H1 (cell line): ENCODE measurements around the gene MGMT. TPM values are rescaled to one million over a fixed set of nuclear protein-coding genes. Genes with fewer than 3 reads are reported as not detected.

Experiments used
- CTCF ChIA-PET: fragments of 300-600 bp; sonication (Branson Sonifier 250); formaldehyde crosslinking; loops from one replicate; lab custom pipeline; 2021; ENCODE audit not compliant: partially characterized antibody; lab: Charles Lee
- POLR2A ChIA-PET: fragments of 300-600 bp; sonication (Branson Sonifier 250); formaldehyde crosslinking; loops from one replicate; lab custom pipeline; 2021; ENCODE audit warnings: inconsistent platforms; ENCODE audit not compliant: partially characterized antibody; lab: Charles Lee
- DNase-seq, 2 experiments: peaks; one replicate each; pipeline versions ENCODE4 v3.0.0 to v3.0.0-alpha.2; 2010 to 2022; ENCODE audit warnings: low spot score in 2 of 2, low read depth in 1 of 2, mixed read lengths in 1 of 2
- FAIRE-seq: peaks from 2 replicates; lab custom pipeline; 2011; peaks lifted over from hg19 to GRCh38; lab: Jason Lieb, UNC
- H2AFZ ChIP-seq: 2 replicates; pipeline ENCODE4 v1.8.1; 2012; ENCODE audit warnings: low read length, inconsistent platforms
- H2AK5ac ChIP-seq: 2 replicates; pipeline ENCODE4 v1.6.1; 2013; ENCODE audit warnings: low read depth, low read length
- H2BK120ac ChIP-seq: replicated peaks from 2 replicates; pipeline ENCODE3; 2013; ENCODE audit warnings: low read depth, low read length, inconsistent platforms
- H2BK12ac ChIP-seq: 2 replicates; pipeline ENCODE4 v1.6.1; 2013; ENCODE audit warnings: low read depth, low read length
- H2BK15ac ChIP-seq: 2 replicates; pipeline ENCODE4 v1.6.1; 2013; ENCODE audit warnings: low read length
- H2BK20ac ChIP-seq: 2 replicates; pipeline ENCODE4 v1.6.1; 2013; ENCODE audit warnings: low read length
- H2BK5ac ChIP-seq: 2 replicates; pipeline ENCODE4 v1.6.1; 2013; ENCODE audit warnings: low read depth, low read length
- H3K14ac ChIP-seq: 2 replicates; pipeline ENCODE4 v1.6.1; 2013; ENCODE audit warnings: inconsistent platforms; ENCODE audit not compliant: insufficient read length
- H3K18ac ChIP-seq: 2 replicates; pipeline ENCODE4 v1.6.1; 2013; ENCODE audit warnings: low read length; ENCODE audit errors: extremely low read depth
- H3K23ac ChIP-seq: 2 replicates; pipeline ENCODE4 v1.6.1; 2013; ENCODE audit warnings: inconsistent platforms; ENCODE audit not compliant: insufficient read length
- H3K23me2 ChIP-seq: 2 replicates; pipeline ENCODE4 v1.6.1; 2013; ENCODE audit warnings: low read depth, low read length
- H3K27ac ChIP-seq: 2 replicates; pipeline ENCODE4 v1.6.1; 2011; ENCODE audit warnings: low read depth, low read length, inconsistent platforms
- H3K27me3 ChIP-seq, 4 experiments: replicated peaks in 1 of 4; 1 replicate in 1 of 4; 2 replicates in 3 of 4; pipeline versions ENCODE4 v1.6.1 to v1.8.1; 2011 to 2013; ENCODE audit warnings: low read length in 3 of 4, mild to moderate bottlenecking in 3 of 4, inconsistent platforms in 2 of 4, mixed read lengths in 2 of 4, moderate library complexity in 1 of 4; ENCODE audit not compliant: control insufficient read depth in 3 of 4, insufficient read depth in 3 of 4; ENCODE audit errors: extremely low read depth in 1 of 4
- H3K36me3 ChIP-seq, 4 experiments: 2 replicates each; pipeline versions ENCODE4 v1.6.1 to v1.8.1; 2011 to 2013; ENCODE audit warnings: mild to moderate bottlenecking in 4 of 4, low read length in 3 of 4, moderate library complexity in 2 of 4, control low read depth in 1 of 4, inconsistent platforms in 1 of 4; ENCODE audit not compliant: insufficient read depth in 4 of 4, control insufficient read depth in 2 of 4
- H3K4ac ChIP-seq: replicated peaks from 2 replicates; pipeline ENCODE3; 2013; ENCODE audit warnings: low read length, low read depth, mixed read lengths, inconsistent platforms; ENCODE audit not compliant: insufficient read length
- H3K4me1 ChIP-seq, 4 experiments: replicated peaks in 1 of 4; 1 replicate in 1 of 4; 2 replicates in 3 of 4; pipeline versions ENCODE4 v1.6.1 to v1.8.1; 2011 to 2013; ENCODE audit warnings: low read length in 3 of 4, inconsistent platforms in 2 of 4, mixed read lengths in 1 of 4; ENCODE audit not compliant: insufficient read depth in 4 of 4, control insufficient read depth in 3 of 4
- H3K4me2 ChIP-seq, 2 experiments: 2 replicates each; pipeline versions ENCODE4 v1.6.1 to v1.8.1; 2011 to 2013; ENCODE audit warnings: low read depth in 2 of 2, low read length in 2 of 2, control low read depth in 1 of 2, inconsistent platforms in 1 of 2, mild to moderate bottlenecking in 1 of 2; ENCODE audit not compliant: insufficient read depth in 1 of 2
- H3K4me3 ChIP-seq, 4 experiments: fragments of 200-600, 300-600 bp in 1 of 4; sonication (generic), shearing (Covaris generic), sonication (Bioruptor Twin) in 1 of 4; 2 replicates each; pipeline versions ENCODE4 v1.5.1 to v1.8.1; 2011 to 2016; ENCODE audit warnings: low read length in 4 of 4, low read depth in 3 of 4, control low read depth in 2 of 4, inconsistent platforms in 2 of 4, mild to moderate bottlenecking in 2 of 4, mixed read lengths in 1 of 4, moderate library complexity in 1 of 4; ENCODE audit not compliant: insufficient read depth in 2 of 4; ENCODE audit errors: extremely low read depth in 1 of 4
- H3K56ac ChIP-seq: replicated peaks from 2 replicates; pipeline ENCODE3; 2013; ENCODE audit warnings: low read depth, mild to moderate bottlenecking, mixed read lengths, low read length, inconsistent platforms; ENCODE audit not compliant: insufficient read length
- H3K79me1 ChIP-seq: 2 replicates; pipeline ENCODE4 v1.6.1; 2013; ENCODE audit warnings: low read depth, low read length, control low read depth
- H3K79me2 ChIP-seq, 2 experiments: 2 replicates each; pipeline versions ENCODE4 v1.6.1 to v1.8.1; 2012 to 2013; ENCODE audit warnings: low read length in 2 of 2, mild to moderate bottlenecking in 2 of 2, inconsistent platforms in 1 of 2; ENCODE audit not compliant: insufficient read depth in 2 of 2, control insufficient read depth in 1 of 2
- H3K9ac ChIP-seq, 4 experiments: replicated peaks in 1 of 4; 1 replicate in 1 of 4; 2 replicates in 3 of 4; pipeline versions ENCODE4 v1.6.1 to v1.8.1; 2011 to 2013; ENCODE audit warnings: low read depth in 3 of 4, low read length in 3 of 4, control low read depth in 2 of 4, mild to moderate bottlenecking in 2 of 4, moderate library complexity in 2 of 4, inconsistent platforms in 1 of 4; ENCODE audit errors: extremely low read depth in 1 of 4
- H3K9me3 ChIP-seq, 2 experiments: 2 replicates each; pipeline versions ENCODE4 v1.6.1 to v1.8.1; 2012 to 2013; ENCODE audit warnings: mild to moderate bottlenecking in 2 of 2, moderate library complexity in 2 of 2, control low read depth in 1 of 2, inconsistent platforms in 1 of 2, low read depth in 1 of 2, low read length in 1 of 2, mixed read lengths in 1 of 2; ENCODE audit not compliant: insufficient read depth in 2 of 2
- H4K20me1 ChIP-seq, 2 experiments: replicated peaks in 1 of 2; 2 replicates each; pipeline versions ENCODE3 to v1.8.1; 2011 to 2013; ENCODE audit warnings: inconsistent platforms in 2 of 2, low read length in 2 of 2, mild to moderate bottlenecking in 1 of 2; ENCODE audit not compliant: insufficient read depth in 2 of 2, control insufficient read depth in 1 of 2
- H4K5ac ChIP-seq: 2 replicates; pipeline ENCODE4 v1.6.1; 2013; ENCODE audit warnings: low read length, low read depth, mixed read lengths, inconsistent platforms; ENCODE audit not compliant: insufficient read length
- H4K8ac ChIP-seq: 2 replicates; pipeline ENCODE4 v1.8.0; 2013; ENCODE audit warnings: mild to moderate bottlenecking, moderate library complexity, low read length, inconsistent platforms; ENCODE audit not compliant: insufficient read depth; ENCODE audit errors: extremely low read depth
- H4K91ac ChIP-seq: replicated peaks from 2 replicates; pipeline ENCODE3; 2013; ENCODE audit warnings: low read length, mixed read lengths, inconsistent platforms; ENCODE audit not compliant: insufficient read length
- ASH2L ChIP-seq: fragments of 200-600, 300-600 bp; sonication (generic); IDR thresholded peaks from one replicate; pipeline ENCODE4 v1.7.1; 2017; ENCODE audit warnings: low read length
- CHD2 ChIP-seq: IDR thresholded peaks from 2 replicates; pipeline ENCODE4 v1.6.1; 2012; ENCODE audit warnings: low read length, improper control_type of control experiment
- CTBP2 ChIP-seq: IDR thresholded peaks from 2 replicates; pipeline ENCODE4 v1.7.0; 2011; ENCODE audit warnings: borderline replicate concordance, mild to moderate bottlenecking, moderate library complexity, mixed read lengths, low read length; ENCODE audit not compliant: insufficient read depth, insufficient read length
- CTCF ChIP-seq, 3 experiments: IDR thresholded peaks; 1 replicate in 2 of 3; 2 replicates in 1 of 3; pipeline versions ENCODE4 v1.5.1 to v1.6.1; 2011; ENCODE audit warnings: low read length in 3 of 3, mild to moderate bottlenecking in 3 of 3, inconsistent platforms in 2 of 3, low read depth in 1 of 3, moderate library complexity in 1 of 3; ENCODE audit not compliant: insufficient read depth in 1 of 3; ENCODE audit errors: control extremely low read depth in 1 of 3
- KDM1A ChIP-seq: fragments of 200-600, 300-600 bp; sonication (generic); IDR thresholded peaks from 2 replicates; pipeline ENCODE4 v1.7.1; 2016; ENCODE audit warnings: mild to moderate bottlenecking, low read length, borderline replicate concordance
- SAP30 ChIP-seq: fragments of 300-600 bp; sonication (generic); IDR thresholded peaks from 2 replicates; pipeline ENCODE4 v1.7.1; 2012; ENCODE audit warnings: low read length, moderate library complexity, mild to moderate bottlenecking, inconsistent platforms; ENCODE audit not compliant: insufficient read depth, insufficient replicate concordance
- SP4 ChIP-seq: IDR thresholded peaks from 2 replicates; pipeline ENCODE4 v1.6.1; 2012; ENCODE audit warnings: low read length, inconsistent platforms
- TBP ChIP-seq: IDR thresholded peaks from 2 replicates; pipeline ENCODE4 v1.6.1; 2011; ENCODE audit warnings: low read depth, low read length, improper control_type of control experiment
- TCF12 ChIP-seq: IDR thresholded peaks from 2 replicates; pipeline ENCODE4 v1.6.1; 2011; ENCODE audit warnings: low read depth, mild to moderate bottlenecking, low read length
- YY1 ChIP-seq: IDR thresholded peaks from 2 replicates; pipeline ENCODE4 v1.6.1; 2011; ENCODE audit warnings: low read depth, mild to moderate bottlenecking, low read length
- WGBS, 2 experiments: shearing (Covaris generic) in 1 of 2; methylation state at CpG; one replicate each; pipeline versions ENCODE4 v1.1.6 to v1.1.7; 2013 to 2015; ENCODE audit warnings: low lambda C conversion rate in 2 of 2, mixed read lengths in 2 of 2, inconsistent platforms in 1 of 2, low coverage in 1 of 2, missing lambda C conversion rate in 1 of 2; ENCODE audit not compliant: insufficient replicate concordance in 2 of 2, insufficient coverage in 1 of 2, insufficient read length in 1 of 2; ENCODE audit errors: extremely low coverage in 1 of 2, missing lambda C conversion rate in 1 of 2; 5-methylcytosine and 5-hydroxymethylcytosine counted together
- polyA plus RNA-seq, 7 experiments: library from polyadenylated mRNA; depleted of rRNA in 3 of 7; stranded (reverse) in 5 of 7; unstranded in 2 of 7; fragments of >200 nt in 5 of 7; fragments of 200-250 nt in 2 of 7; gene quantifications; 1 replicate in 5 of 7; 2 replicates in 1 of 7; 4 replicates in 1 of 7; pipeline versions ENCODE4 v1.2.1 to v1.2.3, GENCODE V29; 2011 to 2013; ENCODE audit warnings: missing spikeins in 2 of 7, mixed read lengths in 2 of 7
- total RNA-seq: library from RNA; stranded (reverse); fragmentation: NEBNext Ultra II Directional; extraction: Animal tissue kit (Norgen Biotek cat#: 25700); gene quantifications from 2 replicates; pipeline ENCODE4 v1.2.1, GENCODE V29; 2021

Gene MGMT
- total and polyA plus RNA-seq, 2 of the 8 experiments (the other 6 are each of a cell fraction or from before 2014, with no cell fraction given) = 9.9 to 10.7 TPM

- no peak overlapping the region for H3K27ac ChIP-seq
- no peak for TF ChIP-seq SAP30
- no peak for TF ChIP-seq CTCF (IDR thresholded peaks at IDR 0.05; ENCODE audit: control extremely low read depth in 1 of 3, insufficient read depth in 1 of 3, low read depth in 1 of 3, low read length in 3 of 3)
- TF ChIP-seq KDM1A = no peak
- TF ChIP-seq CTBP2 = no peak
- no peak for TF ChIP-seq ASH2L
- no peak for TF ChIP-seq YY1
- no peak for TF ChIP-seq CHD2
- TF ChIP-seq SP4 = no peak
- no peak for TF ChIP-seq TBP
- TF ChIP-seq TCF12 = no peak
Measured at GRCh38 chr10:129511086-129511485, 44.0 kb downstream of the MGMT start.

More at GRCh38 chr10:129511086-129511485, 44.0 kb downstream of the MGMT start:
- Histone ChIP-seq H3K4ac (no peak overlapping the region), H3K56ac (no peak overlapping the region), H3K9me3 (no peaks in the 10 kb centered on the region), H2AK5ac (no peak overlapping the region), H2BK20ac (no peak overlapping the region), H3K14ac (no peak overlapping the region), H4K5ac (no peak overlapping the region), H3K4me2 (no peak overlapping the region), H2BK15ac (no peak overlapping the region), H2AFZ (no peak overlapping the region), H3K79me2 (no peaks in the 10 kb centered on the region; a peak in 1 of 4 replicates), H2BK12ac (no peak overlapping the region), H3K4me1 (no peaks in the 10 kb centered on the region), H3K9ac (no peak overlapping the region), H3K4me3 (no peak overlapping the region), H3K23ac (no peak overlapping the region), H2BK5ac (no peak overlapping the region), H4K91ac (no peak overlapping the region), H3K36me3 (no peaks in the 10 kb centered on the region), H3K18ac (no peak overlapping the region), H4K8ac (no peak overlapping the region), H3K79me1 (no peaks in the 10 kb centered on the region; the same call in 1 of the 2 replicates), H2BK120ac (no peak overlapping the region), H3K27me3 (no peaks in the 10 kb centered on the region), H3K23me2 (no peaks in the 10 kb centered on the region), H4K20me1 (peaks cover 0 to 1% of the 10 kb centered on the region in 2 experiments)
- FAIRE-seq (no peak), DNase-seq (no peak)
- CTCF ChIA-PET = interaction anchor here (0.8 kb wide), 1 partner anchor 8 kb away, joined by 3 read pairs; no protein-coding TSS in a partner anchor
- POLR2A ChIA-PET = no interaction called here
- WGBS, 2 experiments = 91% methylated on average over 9 of the region's 13 CpGs; no CpG with 5 or more reads in 1 of the 2 experiments
